Endometrial microvascular endothelial cells (primary cell): Measurements from ENCODE around the gene ACER3. TPM values are rescaled to one million over a fixed set of nuclear protein-coding genes. Genes with fewer than 3 reads are reported as not detected.

Experiments used
- total RNA-seq: library from RNA; depleted of rRNA; stranded (reverse); fragments of >200 nt; gene quantifications from one replicate; pipeline ENCODE4 v1.2.3, GENCODE V29; 2015; ENCODE audit errors: inconsistent ontology term

Gene ACER3
- total RNA-seq, 1 donor from 2014 or later = 33.1 TPM

Other genes with a start within 250 kb of the ACER3 start
- 53.6 TPM for gene LRRC32, start 190.2 kb upstream of the ACER3 start, total RNA-seq
- 8.2 TPM for gene TSKU, start 77.6 kb upstream of the ACER3 start, total RNA-seq
- gene B3GNT6, start 173.5 kb downstream of the ACER3 start, total RNA-seq = not detected
- 3.5 TPM for gene CAPN5, start 206.1 kb downstream of the ACER3 start, total RNA-seq
- not detected for gene OMP, start 241.9 kb downstream of the ACER3 start, total RNA-seq